Astrocyte of the cerebellum (primary cell): Measurements from ENCODE around the gene PLCH1.
A peak's percentile ranks its signal among the peaks of the same experiment; 100 is the strongest.

Experiments used
- DNase-seq: peaks from one replicate; pipeline ENCODE4 v3.0.0-alpha.2; 2011; ENCODE audit warnings: low read depth
- H3K4me3 ChIP-seq: 2 replicates; pipeline ENCODE4 v1.5.1; 2011; ENCODE audit warnings: mild to moderate bottlenecking, low read depth, low read length, moderate library complexity
- in situ Hi-C: cut with HindIII; loops from 2 replicates; pipeline ENCODE4 v1.10.0; 2017; ENCODE audit warnings: low sequenced_read_pairs
- TF ChIP-seq, protein P1 (sequence below): IDR thresholded peaks from 2 replicates; pipeline ENCODE4 v1.5.1; 2012; ENCODE audit warnings: low read length, low read depth, moderate library complexity, mild to moderate bottlenecking; ENCODE audit errors: missing control alignments

PLCH1 gene

DNA sequence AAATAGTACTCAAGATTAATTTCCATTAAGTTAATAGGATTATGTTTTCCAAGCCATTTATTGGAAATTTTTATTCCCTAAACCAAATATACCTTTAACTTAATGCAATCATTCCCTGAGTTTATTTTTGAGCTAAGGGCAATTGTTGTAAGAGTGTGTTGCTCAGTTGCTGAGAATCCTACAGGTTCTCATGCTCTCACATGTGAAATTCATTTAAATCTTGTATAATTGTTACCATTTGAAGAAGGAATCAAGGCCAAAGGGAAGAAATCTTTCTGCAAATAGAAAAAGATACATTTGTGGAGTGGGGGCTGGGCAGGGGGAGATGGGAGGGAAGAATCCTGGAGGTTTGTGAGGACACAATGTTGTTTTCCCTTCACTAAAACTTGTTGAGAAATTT, 248.7 kb downstream of the PLCH1 start:
- DNase-seq, result no peak
- TF ChIP-seq, protein P1, sequence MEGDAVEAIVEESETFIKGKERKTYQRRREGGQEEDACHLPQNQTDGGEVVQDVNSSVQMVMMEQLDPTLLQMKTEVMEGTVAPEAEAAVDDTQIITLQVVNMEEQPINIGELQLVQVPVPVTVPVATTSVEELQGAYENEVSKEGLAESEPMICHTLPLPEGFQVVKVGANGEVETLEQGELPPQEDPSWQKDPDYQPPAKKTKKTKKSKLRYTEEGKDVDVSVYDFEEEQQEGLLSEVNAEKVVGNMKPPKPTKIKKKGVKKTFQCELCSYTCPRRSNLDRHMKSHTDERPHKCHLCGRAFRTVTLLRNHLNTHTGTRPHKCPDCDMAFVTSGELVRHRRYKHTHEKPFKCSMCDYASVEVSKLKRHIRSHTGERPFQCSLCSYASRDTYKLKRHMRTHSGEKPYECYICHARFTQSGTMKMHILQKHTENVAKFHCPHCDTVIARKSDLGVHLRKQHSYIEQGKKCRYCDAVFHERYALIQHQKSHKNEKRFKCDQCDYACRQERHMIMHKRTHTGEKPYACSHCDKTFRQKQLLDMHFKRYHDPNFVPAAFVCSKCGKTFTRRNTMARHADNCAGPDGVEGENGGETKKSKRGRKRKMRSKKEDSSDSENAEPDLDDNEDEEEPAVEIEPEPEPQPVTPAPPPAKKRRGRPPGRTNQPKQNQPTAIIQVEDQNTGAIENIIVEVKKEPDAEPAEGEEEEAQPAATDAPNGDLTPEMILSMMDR, result no peak
- H3K4me3 ChIP-seq, result no peak overlapping the region
- in situ Hi-C loops, result no loop called here

DNA sequence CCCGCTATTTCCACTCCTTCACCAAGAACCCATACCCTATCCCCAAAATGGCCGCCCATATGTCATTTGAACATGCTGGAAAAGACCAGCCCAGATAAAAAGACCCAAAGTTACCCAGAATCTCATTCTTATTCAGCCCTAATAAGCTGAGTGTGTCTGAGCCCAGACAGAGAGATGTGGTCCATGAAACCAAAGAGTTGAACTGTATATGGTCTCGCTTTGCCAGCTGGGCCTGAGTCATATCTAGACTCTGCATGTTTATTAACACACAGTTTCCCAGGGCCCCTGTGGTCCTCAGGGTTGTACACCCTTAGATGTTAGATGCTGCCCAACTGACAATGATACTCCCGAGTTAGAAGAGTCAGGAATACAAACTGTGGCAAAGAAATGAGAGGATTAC, 249.5 kb downstream of the PLCH1 start:
- in situ Hi-C loops, result no loop called here
- TF ChIP-seq, protein P1, result no peak
- no peak overlapping the region for H3K4me3 ChIP-seq
- peak; percentile 20 for DNase-seq

DNA sequence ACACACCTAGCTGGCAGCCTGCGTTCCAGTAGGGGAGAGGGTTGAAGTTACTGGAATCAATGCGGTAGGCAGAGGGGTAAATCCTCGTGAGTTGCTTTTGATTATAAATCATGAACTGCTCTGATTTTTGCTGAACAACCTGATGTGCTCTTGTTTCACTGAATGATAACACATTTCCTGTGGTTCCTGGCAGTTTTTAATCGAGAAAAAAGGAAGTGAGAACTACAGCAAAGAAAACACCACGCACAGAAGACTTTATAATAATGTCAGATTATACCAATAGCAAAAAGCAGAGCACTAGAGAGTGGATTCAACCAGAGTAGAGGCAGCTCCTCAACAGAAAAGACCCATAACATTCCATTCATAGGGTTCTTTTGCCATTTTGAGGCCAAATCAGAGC, 250.5 kb downstream of the PLCH1 start:
- TF ChIP-seq, protein P1, result no peak
- no peak for DNase-seq
- in situ Hi-C loops, result no loop called here
- H3K4me3 ChIP-seq, result no peak overlapping the region

DNA sequence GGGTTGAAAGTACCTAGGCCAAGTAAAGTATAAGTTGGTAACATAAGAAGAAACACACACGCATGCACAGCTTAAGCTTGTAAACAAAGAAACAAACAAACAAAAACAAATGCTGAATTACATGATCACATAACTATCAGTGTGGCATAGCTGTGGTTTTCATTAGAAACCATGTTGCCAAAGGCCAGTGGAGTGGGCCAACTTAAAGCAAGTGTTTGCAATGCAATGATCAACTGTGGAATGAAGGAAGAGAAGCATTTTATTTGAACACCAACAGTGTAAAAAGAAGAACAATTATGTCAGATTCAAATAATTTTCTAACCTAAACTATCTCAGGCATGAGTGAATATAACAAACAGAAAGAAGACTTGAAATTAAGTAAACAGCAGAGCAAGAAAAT, 252.0 kb downstream of the PLCH1 start:
- peak; percentile 2 for DNase-seq
- H3K4me3 ChIP-seq, result no peak overlapping the region
- TF ChIP-seq, protein P1, result no peak
- in situ Hi-C loops, result no loop called here

DNA sequence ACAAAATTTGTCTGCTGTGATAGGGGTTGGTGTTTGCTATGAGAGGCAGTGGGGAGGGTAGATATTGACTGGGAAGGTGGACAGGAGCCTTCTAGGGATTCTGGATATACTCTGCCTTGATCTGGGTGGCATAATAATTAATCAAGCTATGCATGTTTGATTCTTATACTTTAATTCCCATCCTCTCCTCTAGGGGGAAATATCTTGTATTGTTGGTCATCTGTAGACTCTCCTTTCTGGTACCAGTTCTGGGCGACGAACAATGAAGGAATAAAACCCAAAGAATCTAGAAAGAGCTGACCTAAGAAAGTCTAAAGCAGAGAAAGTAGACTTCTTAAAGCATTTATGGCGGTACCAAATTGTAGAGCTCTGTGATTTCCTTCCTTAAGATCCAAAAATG, 253.2 kb downstream of the PLCH1 start:
- TF ChIP-seq, protein P1, result no peak
- no peak overlapping the region for H3K4me3 ChIP-seq
- no peak for DNase-seq
- in situ Hi-C loops, result no loop called here

DNA sequence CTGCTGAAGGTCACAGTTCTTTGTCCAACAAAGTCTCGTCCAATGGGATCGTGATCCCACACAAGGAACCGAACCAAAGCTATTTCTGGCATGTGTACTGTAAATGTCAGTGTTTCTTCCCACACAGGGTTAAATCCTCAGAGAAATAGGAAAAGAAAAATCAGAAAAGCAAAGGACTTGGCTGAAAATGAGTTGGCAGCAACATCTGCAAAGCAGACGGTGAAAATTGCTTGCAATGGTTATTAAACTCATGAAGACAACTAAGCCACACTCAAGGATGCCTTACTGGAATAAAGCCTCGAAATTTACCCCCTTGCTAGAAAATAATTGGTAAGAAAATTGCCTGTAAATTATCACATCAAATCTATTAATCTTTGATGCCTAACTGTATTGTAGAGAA, 256.2 kb downstream of the PLCH1 start:
- no peak overlapping the region for H3K4me3 ChIP-seq
- DNase-seq, result no peak
- in situ Hi-C loops, result no loop called here
- TF ChIP-seq, protein P1, result no peak

DNA sequence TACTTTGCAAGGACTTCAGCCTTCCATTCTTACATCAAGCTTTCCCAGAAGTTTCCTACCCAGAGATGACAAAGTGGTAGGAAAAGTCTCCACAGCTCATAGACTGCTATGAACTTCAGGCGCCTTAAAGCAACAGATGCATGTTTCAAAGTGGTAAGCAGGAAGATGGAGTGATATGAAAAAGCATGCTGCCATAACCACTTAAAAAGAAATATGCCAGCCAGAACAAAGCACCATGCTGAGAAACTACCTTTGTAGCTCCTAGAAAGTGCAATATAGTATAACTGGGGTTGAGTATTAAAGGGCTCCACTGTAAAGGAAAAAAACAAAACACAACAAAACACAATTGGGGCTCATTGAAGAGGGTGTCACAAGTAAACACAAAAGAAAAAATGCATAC, 259.0 kb downstream of the PLCH1 start:
- in situ Hi-C loops, result no loop called here
- H3K4me3 ChIP-seq, result no peak overlapping the region
- TF ChIP-seq, protein P1, result no peak
- DNase-seq, result no peak
